GM18861 (cell line): Measurements from ENCODE around the gene TTC29.
"Not testable (repeated sequence)": the region's sequence is repeated elsewhere in the genome, so short reads cannot be mapped to it uniquely, and the experiment has no call there.

Experiments
- ATAC-seq: cut with Tn5 transposase; IDR thresholded peaks from one replicate; pipeline ENCODE4 v1.9.1; 2021; ENCODE audit not compliant: unreplicated experiment

TTC29 gene

DNA sequence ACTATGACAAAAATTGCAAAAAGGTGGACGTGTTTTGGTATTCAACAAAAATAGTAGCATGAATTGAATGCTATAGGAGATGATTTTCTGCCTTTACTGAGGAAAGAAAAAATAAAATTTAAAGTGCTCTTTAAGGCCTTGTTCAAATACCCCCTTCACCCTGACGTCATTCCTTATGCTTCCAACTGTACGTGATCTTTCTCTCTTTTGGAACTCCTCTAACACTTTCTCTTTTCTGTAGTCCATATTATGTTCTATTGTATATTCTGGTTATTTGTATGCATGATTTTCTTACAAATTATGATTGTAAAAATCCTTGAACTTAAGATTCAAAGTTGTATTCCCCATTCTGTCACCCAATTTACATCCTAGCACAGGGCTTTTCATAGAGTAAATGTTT is 206.5 kb downstream of the TTC29 start:
- ATAC-seq: no peak

DNA sequence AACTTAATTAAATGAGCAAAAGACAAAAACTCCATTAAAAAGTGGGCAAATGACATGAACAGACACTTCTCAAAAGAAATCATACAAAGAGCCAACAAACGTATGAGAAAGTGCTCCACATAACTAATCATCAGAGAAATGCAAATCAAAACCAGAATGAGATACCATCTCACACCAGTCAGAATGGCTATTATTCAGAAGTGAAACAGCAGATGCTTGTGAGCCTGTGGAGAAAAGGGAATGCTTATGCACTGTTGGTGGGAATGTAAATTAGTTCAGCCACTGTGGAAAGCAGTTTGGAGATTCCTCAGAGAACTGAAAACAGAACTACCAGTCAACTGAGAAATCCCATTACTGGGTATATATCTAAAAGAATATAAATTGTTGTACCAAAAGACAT is 222.1 kb downstream of the TTC29 start:
- not testable (repeated sequence) for ATAC-seq

DNA sequence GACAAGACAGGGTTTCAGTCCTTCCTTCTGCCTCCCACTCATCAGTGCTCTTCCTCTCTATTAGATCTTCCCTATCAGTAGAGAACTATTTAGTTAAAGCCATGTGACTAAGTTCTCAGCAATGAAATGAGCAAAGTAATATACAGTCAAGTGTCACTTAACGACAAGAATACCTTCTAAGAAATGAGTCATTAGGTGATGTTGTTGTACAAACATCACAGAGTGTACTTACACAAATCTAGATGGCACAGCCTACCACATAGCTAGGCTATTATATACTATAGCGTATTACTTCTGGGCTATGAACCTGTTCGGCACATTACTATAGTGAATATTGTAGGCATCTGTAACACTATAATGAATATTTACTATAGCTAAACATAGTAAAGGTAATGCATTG is 235.7 kb downstream of the TTC29 start:
- no peak for ATAC-seq

DNA sequence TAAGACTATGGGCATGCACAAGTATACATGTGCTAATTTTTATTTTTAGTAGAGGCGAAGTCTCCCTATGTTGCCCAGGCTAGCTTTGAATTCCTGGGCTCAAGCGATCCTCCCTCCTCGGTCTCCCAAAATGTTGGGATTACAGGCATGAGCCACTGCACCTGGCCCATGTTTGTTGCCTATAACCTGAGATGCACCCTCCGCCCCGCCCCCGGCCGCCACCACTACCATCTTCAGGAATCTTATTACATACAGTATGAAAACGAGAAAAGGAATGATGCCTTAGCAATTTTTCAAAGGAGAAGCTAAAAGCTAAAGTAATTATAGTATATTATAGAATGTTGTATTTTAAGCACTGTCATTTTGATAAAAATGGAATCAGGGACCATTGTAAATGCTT is 245.8 kb downstream of the TTC29 start:
- no peak for ATAC-seq

DNA sequence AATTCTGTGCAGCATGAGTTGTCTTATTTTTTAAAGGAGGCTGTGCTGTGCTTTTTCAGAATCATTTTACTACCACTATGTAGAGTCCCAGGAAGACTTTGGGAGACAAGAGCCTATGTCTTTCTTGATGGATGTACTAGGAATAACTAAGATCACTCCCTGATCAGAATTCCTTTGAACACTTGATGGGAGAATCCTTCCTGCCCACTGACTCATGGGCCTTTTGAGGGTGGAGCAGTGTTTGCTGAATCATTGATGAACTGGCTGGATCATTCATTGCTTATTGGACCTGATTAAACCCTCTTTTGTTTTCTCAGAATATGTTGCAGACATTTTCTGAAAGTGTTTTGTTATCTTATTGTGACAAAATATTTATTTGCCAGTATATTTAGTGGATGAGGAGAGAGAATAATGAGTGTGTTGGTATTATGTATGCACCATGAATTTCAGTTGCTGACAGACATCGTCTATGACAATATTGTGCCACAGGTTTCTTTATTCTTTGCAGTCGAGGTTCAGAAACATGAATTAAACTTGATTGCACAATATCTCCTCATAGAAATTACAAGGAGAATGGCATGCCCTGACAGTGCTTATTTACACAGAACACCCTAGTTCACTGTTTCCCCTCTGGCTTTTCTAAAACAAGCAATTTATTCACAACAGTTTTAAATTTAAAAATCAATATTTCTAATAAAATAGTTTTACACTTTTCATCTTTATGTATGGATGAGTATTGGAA is 270.7 kb downstream of the TTC29 start:
- ATAC-seq: no peak

DNA sequence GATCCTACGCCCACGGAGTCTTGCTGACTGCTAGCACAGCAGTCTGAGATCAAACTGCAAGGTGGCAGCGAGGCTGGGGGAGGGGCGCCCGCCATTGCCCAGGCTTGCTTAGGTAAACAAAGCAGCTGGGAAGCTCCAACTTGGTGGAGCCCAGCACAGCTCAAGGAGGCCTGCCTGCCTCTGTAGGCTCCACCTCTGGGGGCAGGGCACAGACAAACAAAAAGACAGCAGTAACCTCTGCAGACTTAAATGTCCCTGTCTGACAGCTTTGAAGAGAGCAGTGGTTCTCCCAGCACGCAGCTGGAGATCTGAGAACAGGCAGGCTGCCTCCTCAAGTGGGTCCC is 281.7 kb downstream of the TTC29 start:
- ATAC-seq: not testable (repeated sequence)

DNA sequence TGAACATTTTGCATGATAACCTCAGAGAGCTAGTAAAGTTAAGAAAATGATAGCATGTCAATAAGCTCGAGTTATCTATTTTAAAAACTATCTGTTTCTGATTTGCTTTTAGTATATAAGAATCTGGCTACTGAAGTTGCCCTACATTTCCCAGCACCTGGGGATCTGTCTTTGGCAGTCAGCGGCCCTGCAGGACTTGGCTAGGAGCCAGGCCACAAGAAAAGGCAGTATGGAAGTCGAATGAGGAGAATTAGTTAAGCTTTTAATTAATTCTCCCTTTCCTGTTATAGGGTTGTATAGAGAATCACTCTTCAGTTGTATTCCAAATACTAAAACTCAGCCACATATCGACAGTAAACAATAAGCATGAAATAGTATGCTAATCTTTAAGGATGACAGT is 284.3 kb downstream of the TTC29 start:
- ATAC-seq: no peak
